Measurements from ENCODE around the gene SCLT1.

DNA sequence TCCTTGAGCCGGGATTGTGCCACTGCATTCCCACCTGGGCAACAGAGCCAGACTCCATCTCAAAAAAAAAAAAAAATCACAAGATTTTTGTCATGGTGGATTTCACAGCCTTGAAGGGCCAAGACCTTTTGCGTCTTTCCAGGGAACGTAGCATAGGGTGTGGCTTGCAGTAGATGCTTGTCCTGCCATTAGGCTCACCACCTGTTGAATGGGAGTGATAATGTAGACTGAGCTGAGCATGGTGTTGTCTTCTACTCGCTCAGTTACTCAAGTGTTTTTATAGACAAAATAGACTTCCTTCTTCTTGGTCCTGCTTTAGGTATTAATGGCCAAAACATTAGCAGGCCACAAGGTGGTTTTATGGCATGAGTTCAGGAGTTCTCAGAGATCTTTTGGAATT lies 243.1 kb downstream of the SCLT1 start:
- TF ChIP-seq, protein P1, sequence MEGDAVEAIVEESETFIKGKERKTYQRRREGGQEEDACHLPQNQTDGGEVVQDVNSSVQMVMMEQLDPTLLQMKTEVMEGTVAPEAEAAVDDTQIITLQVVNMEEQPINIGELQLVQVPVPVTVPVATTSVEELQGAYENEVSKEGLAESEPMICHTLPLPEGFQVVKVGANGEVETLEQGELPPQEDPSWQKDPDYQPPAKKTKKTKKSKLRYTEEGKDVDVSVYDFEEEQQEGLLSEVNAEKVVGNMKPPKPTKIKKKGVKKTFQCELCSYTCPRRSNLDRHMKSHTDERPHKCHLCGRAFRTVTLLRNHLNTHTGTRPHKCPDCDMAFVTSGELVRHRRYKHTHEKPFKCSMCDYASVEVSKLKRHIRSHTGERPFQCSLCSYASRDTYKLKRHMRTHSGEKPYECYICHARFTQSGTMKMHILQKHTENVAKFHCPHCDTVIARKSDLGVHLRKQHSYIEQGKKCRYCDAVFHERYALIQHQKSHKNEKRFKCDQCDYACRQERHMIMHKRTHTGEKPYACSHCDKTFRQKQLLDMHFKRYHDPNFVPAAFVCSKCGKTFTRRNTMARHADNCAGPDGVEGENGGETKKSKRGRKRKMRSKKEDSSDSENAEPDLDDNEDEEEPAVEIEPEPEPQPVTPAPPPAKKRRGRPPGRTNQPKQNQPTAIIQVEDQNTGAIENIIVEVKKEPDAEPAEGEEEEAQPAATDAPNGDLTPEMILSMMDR (IDR thresholded peaks at IDR 0.05; ENCODE audit: low read length): no peak
- TF ChIP-seq EZH2 (optimal IDR thresholded peaks at IDR 0.05; ENCODE audit: low read depth, low read length) (no peak), EZH2phosphoT487 (IDR thresholded peaks at IDR 0.05; ENCODE audit: low read length) (no peak)
